Pons (tissue), 1 donor: ENCODE results near the gene DNM1.

Experiments
- DNase-seq: peaks from one replicate; pipeline ENCODE4 v3.0.0-alpha.2; 2016; ENCODE audit warnings: low spot score

The DNM1 gene

GRCh38 chr9:128203024-128203706 lies at the start of gene DNM1:
Gene DNM1 (plus strand): TSS chr9:128203379. CDS start chr9:128203471, 92 bp downstream.
- peak; percentile 43 for DNase-seq

DNA sequence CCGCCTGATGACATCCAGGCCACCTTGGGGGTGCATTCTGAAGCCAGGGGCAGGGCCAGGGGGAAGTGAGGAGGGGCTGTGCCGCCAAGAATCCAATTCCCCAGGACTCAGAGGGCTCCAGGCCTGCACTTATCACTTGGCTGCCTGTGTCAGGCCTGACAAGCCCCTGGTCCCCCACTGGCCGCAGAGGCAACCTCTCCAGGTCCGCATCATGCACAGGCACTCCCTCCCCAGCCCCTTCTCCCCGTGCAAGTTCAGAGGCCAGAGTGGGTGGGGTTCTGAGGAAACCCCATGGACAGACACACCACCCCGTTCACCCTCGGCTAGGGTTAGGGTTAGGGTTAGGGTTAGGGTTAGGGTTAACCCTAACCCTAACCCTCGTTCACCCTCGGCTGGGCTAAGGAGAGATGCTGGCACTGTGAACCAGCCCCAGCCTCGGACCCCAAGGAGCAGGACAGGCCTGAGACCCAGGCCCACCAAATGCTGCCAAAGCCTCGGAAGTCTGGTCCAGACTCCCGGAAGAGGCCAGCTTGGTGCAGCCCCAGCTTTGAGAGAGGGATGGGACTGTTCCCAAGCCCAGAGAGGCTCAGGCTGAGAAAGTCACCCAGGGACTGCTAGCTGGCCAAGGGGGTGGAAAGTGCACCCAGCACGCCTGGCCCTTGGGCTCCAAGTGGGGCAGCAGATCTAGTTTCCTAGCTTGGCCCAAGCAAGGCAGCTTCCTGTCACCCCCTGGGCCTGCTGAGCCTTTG lies 49.1 kb upstream of the DNM1 start:
- no peak for DNase-seq

- no peak for DNase-seq
Observed at GRCh38 chr9:128155736-128156500, 47.3 kb upstream of the DNM1 start.

DNA sequence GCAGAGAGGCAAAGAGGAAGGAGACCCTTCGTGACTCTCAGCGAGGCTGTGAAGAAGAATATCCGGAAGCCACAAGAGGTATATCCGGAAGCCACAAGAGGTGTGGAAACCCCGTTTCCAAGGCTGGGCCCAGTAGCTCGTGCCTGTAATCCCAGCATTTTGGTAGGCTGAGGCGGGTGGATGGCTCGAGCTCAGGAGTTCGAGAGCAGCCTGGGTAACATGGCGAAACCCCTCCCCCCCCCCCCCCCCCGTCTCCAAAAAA lies 43.7 kb upstream of the DNM1 start:
- DNase-seq: no peak

DNA sequence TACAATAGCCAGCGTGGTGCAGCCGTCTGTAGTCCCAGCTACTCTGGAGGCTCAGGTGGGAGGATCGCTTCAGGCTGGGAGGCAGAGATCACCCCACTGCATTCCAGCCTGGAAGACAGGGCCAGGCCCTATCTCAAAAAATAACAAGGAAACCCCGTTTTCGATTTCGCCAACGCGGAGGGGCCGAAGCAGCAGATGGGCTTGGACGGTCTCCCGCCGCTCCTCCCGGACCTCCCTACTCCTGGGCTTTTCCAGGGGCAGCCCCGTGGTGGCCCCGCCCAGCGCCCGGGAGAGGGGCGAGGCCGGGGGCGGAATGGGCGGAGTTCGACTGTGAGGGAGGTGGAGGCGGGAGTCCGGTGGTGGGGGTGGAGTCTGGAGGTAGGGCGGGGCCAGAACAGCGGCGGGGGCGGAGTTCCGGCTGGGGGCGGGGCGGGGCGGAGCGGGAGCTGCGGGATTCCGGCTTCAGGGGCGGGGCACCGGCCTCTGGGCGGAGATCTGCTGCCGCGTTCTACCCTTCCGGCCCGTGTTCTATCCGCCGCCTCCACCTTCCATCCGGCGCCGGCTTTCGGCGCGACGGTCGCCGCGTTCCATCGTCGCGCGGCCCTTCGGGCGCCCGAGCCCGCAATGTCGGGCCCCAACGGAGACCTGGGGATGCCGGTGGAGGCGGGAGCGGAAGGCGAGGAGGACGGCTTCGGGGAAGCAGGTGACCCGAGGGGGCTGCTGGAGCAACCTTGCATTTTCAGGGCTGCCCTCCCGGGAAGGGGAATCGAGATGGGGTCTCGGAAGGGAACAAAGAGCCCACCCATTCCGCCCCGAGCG lies 43.2 kb upstream of the DNM1 start, which contains the start of gene BBLN:
Gene BBLN (plus strand): TSS at position 482 of the 819 bp plus-strand sequence. CDS start 143 bp downstream, at position 625.
- DNase-seq: peak; percentile 91

GRCh38 chr9:128160603-128160987 lies 42.6 kb upstream of the DNM1 start:
- no peak for DNase-seq

DNA sequence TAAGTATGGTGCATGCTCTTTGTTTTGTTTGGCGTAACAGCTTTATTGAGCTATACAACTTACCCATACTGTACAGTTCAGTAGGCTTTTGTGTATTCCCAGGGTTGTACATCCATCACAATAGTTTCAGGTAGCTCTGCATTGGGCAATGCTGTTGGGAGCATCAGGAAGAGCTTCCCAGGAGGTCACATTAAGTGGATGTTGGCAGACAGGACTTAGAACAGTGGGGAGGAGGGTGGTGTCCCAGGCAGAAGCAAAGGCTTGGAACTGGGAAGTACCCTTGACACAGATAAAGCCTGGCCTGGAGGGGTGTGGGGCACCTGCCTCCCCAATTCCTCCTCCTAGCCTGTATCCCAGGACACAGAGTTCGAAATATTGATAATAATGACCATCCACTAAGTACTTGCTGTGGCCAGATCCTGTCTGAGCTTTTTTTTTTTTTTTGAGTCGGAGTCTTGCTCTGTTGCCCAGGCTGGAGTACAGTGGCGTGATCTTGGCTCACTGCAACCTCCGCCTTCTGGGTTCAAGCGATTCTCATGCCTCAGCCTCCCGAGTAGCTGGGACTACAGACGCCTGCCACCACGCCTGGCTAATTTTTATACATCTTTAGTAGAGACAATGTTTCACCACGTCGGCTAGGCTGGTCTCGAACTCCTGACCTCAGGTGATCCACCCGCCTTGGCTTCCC lies 41.8 kb upstream of the DNM1 start:
- no peak for DNase-seq

DNA sequence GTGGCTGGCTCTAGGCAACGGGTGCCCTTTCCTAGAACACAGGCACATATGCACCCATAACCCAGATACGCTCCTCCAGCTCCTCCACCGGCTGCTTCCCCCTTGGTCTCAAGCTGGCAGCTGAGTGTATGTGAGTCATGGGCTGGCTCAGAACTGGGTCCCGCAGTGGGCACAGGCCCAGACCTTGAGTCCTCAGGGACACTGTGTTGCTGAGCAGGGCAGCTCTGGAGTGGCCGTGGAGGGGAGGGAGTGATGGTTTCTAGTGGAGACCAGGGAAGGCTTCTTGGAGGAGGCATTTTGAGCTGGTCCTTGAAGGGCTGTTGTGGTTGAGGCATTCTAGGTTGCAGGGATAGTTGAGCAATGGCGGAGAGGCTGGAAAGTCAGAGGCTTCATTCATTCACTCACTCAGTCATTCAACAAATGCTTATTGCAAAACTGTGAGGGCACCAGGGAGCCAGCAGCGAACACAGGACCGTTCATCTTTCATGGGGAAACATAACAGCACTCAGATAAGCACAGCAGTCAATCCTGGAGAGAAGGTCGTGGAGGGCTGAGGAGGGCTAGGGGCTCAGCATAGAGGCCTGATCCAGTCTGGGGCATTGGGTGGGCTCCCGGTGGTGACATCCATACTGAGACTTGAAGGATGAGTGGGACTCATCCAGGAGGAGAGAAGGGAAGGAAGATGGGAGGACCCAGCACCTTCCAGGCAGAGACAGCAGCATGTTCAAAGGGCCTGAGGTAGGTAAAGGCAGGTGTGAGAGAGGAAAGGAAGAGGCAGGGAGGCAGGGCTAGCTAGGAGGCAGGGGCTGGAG lies 40.8 kb upstream of the DNM1 start:
- no peak for DNase-seq

DNA sequence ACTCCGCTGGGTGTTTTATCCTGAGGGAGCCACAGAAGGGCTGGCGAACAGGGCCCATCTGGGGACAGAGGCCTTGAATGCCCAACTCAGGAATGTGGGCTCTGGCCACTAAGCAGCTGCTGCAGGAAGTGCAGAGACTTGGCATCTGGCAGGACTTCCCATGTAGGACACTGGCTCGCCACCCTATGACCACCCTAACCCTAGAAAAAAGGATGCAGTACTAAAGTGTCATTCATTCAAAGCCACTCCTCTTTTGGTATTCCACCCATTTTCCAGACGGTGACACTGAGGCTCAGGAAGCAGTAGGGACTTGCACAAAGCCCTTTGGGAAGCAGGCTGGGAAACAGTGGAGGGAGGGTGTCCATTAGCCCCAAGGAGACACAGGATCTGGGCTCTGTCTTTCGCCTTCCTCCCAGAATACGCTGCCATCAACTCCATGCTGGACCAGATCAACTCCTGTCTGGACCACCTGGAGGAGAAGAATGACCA lies 40.1 kb upstream of the DNM1 start:
- DNase-seq: no peak

DNA sequence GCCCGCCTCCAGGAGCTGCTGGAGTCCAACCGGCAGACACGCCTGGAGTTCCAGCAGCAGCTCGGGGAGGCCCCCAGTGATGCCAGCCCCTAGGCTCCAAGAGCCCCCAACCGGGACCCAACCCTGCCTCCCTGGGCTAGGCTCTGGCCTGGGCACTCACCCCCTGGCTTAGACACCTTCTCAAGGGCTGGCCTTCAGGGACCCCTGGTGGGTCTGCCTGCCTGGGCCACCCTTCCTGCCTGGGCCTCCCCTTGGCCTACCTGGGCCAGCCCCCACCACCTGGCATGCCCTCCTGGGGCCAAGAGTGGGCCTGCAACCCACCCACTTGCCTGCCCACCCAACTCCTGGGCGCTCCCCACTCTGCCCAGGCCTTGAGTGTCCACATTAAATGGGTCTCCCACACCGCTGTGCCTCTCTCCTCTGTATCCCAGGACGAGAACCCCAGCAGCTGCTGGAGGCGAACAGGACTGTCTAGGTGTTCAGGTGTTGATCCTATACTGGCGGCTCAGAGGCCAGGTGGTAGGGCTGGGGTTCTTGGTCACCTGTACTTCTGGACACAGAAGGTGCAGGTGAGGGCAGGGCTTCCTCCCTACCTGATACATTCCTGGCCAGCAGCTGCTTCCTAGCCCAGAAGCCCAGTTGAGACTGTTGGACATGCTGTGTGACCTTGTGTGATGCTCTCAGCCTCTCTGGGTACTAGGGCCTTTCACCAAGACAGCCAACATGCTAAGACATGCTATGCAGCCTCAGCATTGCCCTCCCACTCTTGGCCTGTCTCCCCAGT lies 39.5 kb upstream of the DNM1 start:
- DNase-seq: no peak

GRCh38 chr9:128164307-128164885 lies 38.8 kb upstream of the DNM1 start:
- no peak for DNase-seq

- no peak for DNase-seq
Observed at GRCh38 chr9:128166169-128166568, 37.0 kb upstream of the DNM1 start.

GRCh38 chr9:128167209-128167608 lies 36.0 kb upstream of the DNM1 start:
- DNase-seq: no peak

- no peak for DNase-seq
Observed at GRCh38 chr9:128168731-128169308, 34.4 kb upstream of the DNM1 start.

- DNase-seq: no peak
Observed at GRCh38 chr9:128169492-128169891, 33.7 kb upstream of the DNM1 start.

DNA sequence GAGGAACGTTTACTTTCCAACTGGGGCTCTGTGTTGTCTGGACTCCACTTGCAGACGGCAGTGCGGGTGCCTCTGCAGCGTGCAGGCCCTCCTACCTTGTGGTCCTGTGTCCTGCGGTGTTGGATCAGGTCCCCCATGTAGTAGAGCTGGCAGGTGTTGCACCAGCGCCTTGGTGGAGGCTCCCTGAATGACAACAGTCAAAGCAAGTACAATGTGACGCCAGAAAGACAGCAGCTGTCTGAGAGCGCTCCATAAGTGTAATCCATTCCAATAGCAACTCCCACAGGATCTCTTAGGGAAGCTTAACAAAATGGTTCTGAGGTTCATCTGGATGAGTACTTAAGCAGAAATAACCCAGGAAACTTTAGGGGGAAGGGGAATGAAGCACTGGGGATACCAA lies 33.3 kb upstream of the DNM1 start:
- no peak for DNase-seq

DNA sequence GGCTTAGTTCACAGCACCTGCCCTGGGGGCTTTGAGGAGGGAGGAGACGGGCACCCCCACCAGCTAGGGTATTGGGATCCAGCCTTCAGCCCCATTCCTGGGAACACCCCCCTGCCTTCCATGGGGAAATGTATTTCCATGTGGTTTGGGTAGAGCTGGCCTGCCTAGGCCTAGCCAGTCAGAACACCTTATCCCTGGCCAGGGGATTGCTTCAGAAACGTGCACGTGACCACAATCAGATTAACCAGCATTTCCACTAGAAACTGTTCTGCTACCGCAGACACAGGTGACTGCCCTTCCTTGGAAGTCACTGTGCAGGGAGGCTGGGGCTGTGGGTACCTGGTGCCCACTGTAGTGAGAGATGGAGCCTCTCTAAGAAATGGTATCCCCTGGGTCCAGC lies 29.1 kb upstream of the DNM1 start:
- no peak for DNase-seq

DNA sequence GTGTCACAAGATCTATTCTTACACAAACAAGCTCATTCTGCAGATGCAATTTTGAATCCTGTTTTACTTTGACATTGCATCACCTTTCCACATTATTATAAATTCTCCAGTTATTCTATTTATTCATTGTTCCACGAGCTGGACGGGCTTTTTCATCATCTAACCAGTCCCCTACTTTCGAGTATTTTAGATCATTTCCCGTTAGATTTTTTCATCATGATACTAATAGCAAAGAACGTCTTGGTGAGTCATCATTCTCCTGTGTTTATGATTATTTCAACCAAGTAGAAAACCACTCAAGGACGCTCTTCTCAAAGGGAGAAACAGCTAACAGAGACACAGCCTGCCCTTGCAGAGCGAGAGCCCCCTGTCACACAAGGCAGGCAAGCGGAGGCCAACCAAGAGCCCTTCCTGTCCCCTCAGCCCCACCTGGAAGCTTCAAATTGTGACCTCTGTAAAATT lies 28.0 kb upstream of the DNM1 start:
- DNase-seq: no peak

GRCh38 chr9:128175726-128176125 lies 27.5 kb upstream of the DNM1 start:
- DNase-seq: no peak
